DND-41 (cell line): ENCODE measurements around the gene FAM149A.

Source experiments
- ATAC-seq: fragments of 200-7000 bp; cut with Tn5 transposase; 3 replicates; pipeline ENCODE4 v1.9.1; 2021; ENCODE audit warnings: low read depth; ENCODE audit not compliant: insufficient read depth
- DNase-seq: peaks from one replicate; pipeline ENCODE4 v3.0.0-alpha.2; 2020
- H2AFZ ChIP-seq: 2 replicates; pipeline ENCODE4 v1.6.0; 2012; ENCODE audit warnings: low read depth, low read length
- H3K27ac ChIP-seq: 2 replicates; pipeline ENCODE4 v1.5.1; 2012; ENCODE audit warnings: low read length, inconsistent platforms
- H3K27me3 ChIP-seq: fragments of 200-600 bp; sonication (generic); 2 replicates; pipeline ENCODE4 v1.6.0; 2012; ENCODE audit warnings: low read length, mild to moderate bottlenecking, inconsistent platforms; ENCODE audit not compliant: insufficient read depth, poor library complexity
- H3K36me3 ChIP-seq: 2 replicates; pipeline ENCODE4 v1.5.1; 2012; ENCODE audit warnings: low read length, inconsistent platforms; ENCODE audit not compliant: insufficient read depth
- H3K4me1 ChIP-seq: 2 replicates; pipeline ENCODE4 v1.5.1; 2012; ENCODE audit warnings: mild to moderate bottlenecking, low read length; ENCODE audit not compliant: insufficient read depth
- H3K4me2 ChIP-seq: 2 replicates; pipeline ENCODE4 v1.6.0; 2012; ENCODE audit warnings: mild to moderate bottlenecking, moderate library complexity, low read length, inconsistent platforms; ENCODE audit not compliant: insufficient read depth
- H3K4me3 ChIP-seq, 2 experiments: fragments of 200-600 bp in 1 of 2; shearing (Covaris generic) in 1 of 2; 2 replicates each; pipeline ENCODE4 v1.5.1; 2012 to 2016; ENCODE audit warnings: inconsistent platforms in 2 of 2, low read length in 2 of 2, mild to moderate bottlenecking in 2 of 2, low read depth in 1 of 2, moderate library complexity in 1 of 2
- H3K79me2 ChIP-seq: 2 replicates; pipeline ENCODE4 v1.6.0; 2012; ENCODE audit warnings: low read length, inconsistent platforms; ENCODE audit not compliant: insufficient read depth
- H3K9ac ChIP-seq: 2 replicates; pipeline ENCODE4 v1.6.0; 2012; ENCODE audit warnings: low read depth, mild to moderate bottlenecking, inconsistent platforms, low read length, moderate library complexity
- H3K9me3 ChIP-seq: 2 replicates; pipeline ENCODE4 v1.5.1; 2012; ENCODE audit warnings: low read length, moderate library complexity, mild to moderate bottlenecking, inconsistent platforms; ENCODE audit not compliant: insufficient read depth, severe bottlenecking
- H4K20me1 ChIP-seq: 2 replicates; pipeline ENCODE4 v1.6.0; 2012; ENCODE audit warnings: low read length; ENCODE audit not compliant: insufficient read depth
- EZH2 ChIP-seq: IDR thresholded peaks from 3 replicates; pipeline ENCODE4 v1.6.1; 2012; ENCODE audit warnings: borderline replicate concordance, low read depth, mild to moderate bottlenecking, moderate library complexity, low read length, inconsistent platforms; ENCODE audit not compliant: severe bottlenecking
- TF ChIP-seq, protein P1 (sequence below): IDR thresholded peaks from 2 replicates; pipeline ENCODE4 v1.5.1; 2012; ENCODE audit warnings: borderline replicate concordance, low read length, moderate library complexity, mild to moderate bottlenecking; ENCODE audit not compliant: poor library complexity, severe bottlenecking; ENCODE audit errors: extremely low read depth

Gene FAM149A

GRCh38 chr4:186172546-186172945 is 68.0 kb downstream of the FAM149A start:
- no peaks in the 10 kb centered on the region for H3K27me3 ChIP-seq
- TF ChIP-seq EZH2: no peak
- TF ChIP-seq, protein P1, sequence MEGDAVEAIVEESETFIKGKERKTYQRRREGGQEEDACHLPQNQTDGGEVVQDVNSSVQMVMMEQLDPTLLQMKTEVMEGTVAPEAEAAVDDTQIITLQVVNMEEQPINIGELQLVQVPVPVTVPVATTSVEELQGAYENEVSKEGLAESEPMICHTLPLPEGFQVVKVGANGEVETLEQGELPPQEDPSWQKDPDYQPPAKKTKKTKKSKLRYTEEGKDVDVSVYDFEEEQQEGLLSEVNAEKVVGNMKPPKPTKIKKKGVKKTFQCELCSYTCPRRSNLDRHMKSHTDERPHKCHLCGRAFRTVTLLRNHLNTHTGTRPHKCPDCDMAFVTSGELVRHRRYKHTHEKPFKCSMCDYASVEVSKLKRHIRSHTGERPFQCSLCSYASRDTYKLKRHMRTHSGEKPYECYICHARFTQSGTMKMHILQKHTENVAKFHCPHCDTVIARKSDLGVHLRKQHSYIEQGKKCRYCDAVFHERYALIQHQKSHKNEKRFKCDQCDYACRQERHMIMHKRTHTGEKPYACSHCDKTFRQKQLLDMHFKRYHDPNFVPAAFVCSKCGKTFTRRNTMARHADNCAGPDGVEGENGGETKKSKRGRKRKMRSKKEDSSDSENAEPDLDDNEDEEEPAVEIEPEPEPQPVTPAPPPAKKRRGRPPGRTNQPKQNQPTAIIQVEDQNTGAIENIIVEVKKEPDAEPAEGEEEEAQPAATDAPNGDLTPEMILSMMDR: no peak
- H3K36me3 ChIP-seq: no peaks in the 10 kb centered on the region
- DNase-seq: no peak
- H3K4me3 ChIP-seq: no peak overlapping the region
- no peak overlapping the region for H3K9ac ChIP-seq
- no peaks in the 10 kb centered on the region for H3K9me3 ChIP-seq
- H4K20me1 ChIP-seq: no peaks in the 10 kb centered on the region
- no peak overlapping the region for H2AFZ ChIP-seq
- no peaks in the 10 kb centered on the region for H3K79me2 ChIP-seq
- no peak overlapping the region for H3K4me2 ChIP-seq
- ATAC-seq: no peak
- H3K27ac ChIP-seq: no peak overlapping the region
- no peaks in the 10 kb centered on the region for H3K4me1 ChIP-seq

- ATAC-seq (no peak), DNase-seq (no peak)
- Histone ChIP-seq H2AFZ (no peak overlapping the region), H3K9me3 (no peaks in the 10 kb centered on the region), H3K36me3 (peaks cover 4% of the 10 kb centered on the region; the same call in 1 of the 2 replicates), H3K4me3 (no peak overlapping the region), H3K9ac (no peak overlapping the region), H3K27ac (no peak overlapping the region), H3K27me3 (no peaks in the 10 kb centered on the region), H3K4me2 (no peak overlapping the region), H4K20me1 (no peaks in the 10 kb centered on the region), H3K4me1 (peaks cover 26% of the 10 kb centered on the region), H3K79me2 (peaks cover 33% of the 10 kb centered on the region)
- TF ChIP-seq, protein P1: no peak
- TF ChIP-seq EZH2: no peak
Measured at GRCh38 chr4:186188107-186188506, 83.6 kb downstream of the FAM149A start.

DNA sequence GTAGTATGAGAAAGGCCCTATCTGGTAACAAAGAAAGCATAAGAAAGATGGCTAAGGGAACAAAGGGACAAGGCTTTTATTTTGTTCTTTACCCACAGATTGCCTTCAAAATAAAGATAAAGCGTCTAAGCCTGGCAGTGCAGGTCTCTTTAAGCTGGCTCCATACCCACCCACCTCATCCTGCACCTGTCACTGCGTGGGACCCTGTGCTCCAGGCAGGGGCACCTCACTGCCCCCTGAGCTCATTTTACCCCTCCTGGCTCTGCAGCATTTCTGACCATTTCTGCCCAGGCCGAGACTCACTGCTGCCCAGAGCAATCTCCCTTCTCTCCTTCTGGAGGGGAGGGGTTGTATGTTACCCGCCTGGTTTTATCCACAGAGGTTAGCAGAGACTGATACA is 85.2 kb downstream of the FAM149A start:
- Histone ChIP-seq H3K27me3 (no peaks in the 10 kb centered on the region), H3K4me2 (peak overlapping the region; percentile 84), H3K4me1 (peaks cover 34% of the 10 kb centered on the region), H3K36me3 (peaks cover 10% of the 10 kb centered on the region; the same call in 1 of the 2 replicates), H2AFZ (peak overlapping the region; percentile 94), H4K20me1 (no peaks in the 10 kb centered on the region), H3K9me3 (no peaks in the 10 kb centered on the region), H3K79me2 (peaks cover 42% of the 10 kb centered on the region), H3K9ac (peak overlapping the region; percentile 99), H3K27ac (peak overlapping the region; percentile 98), H3K4me3 (peak overlapping the region; percentile 88 to 97; a peak in 3 of 4 replicates)
- no peak for ATAC-seq
- TF ChIP-seq, protein P1: no peak
- TF ChIP-seq EZH2: no peak
- no peak for DNase-seq
